ENCODE results near the gene ITGB4. TPM values are rescaled to one million over a fixed set of nuclear protein-coding genes. Genes with fewer than 3 reads are reported as not detected.

ITGB4 gene
- polyA plus RNA-seq, 2 of the 4 experiments (the other 2 are of a cell fraction): 20.6 to 37.4 TPM

DNA sequence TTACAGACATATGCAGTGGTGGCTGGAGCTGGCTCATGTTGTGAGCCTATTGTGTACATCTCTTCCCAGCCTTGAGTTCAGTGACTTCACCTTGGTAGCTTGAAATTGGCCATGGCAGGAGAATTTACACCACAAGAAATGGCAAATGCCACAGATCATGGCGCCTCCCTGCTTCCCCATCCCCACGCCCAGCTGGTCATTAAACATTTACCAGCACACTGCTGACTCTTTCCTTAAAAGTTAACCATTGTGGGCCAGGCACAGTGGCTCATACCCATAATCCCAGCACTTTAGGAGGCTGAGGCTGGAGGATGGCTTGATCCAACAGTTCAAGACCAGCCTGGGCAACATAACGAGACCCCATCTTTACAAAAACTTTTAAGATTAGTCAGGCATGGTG, 22.6 kb upstream of the ITGB4 start:
- CTCF ChIA-PET: interaction anchor here (0.9 to 2.0 kb wide), 3 partner anchors 8 to 66 kb away, joined by 3 to 8 read pairs (median 7); partner anchors contain the start of gene SMIM5
- H3K4me2 ChIP-seq: peak overlapping the region; percentile 60
- no peaks in the 10 kb centered on the region for H3K9me3 ChIP-seq
- TF ChIP-seq FOSL2 (IDR thresholded peaks at IDR 0.05) (no peak), FOSL2 (CRISPR knock-in tag; IDR thresholded peaks at IDR 0.05) (no peak)
- H3K4me3 ChIP-seq: no peak overlapping the region
- FAIRE-seq: no peak
- POLR2A ChIA-PET: no interaction called here
- peaks cover 92% of the 10 kb centered on the region for H3K4me1 ChIP-seq
- 50% methylated on average over 3 of the region's 3 CpGs for WGBS (ENCODE audit: missing lambda C conversion rate)
- peak overlapping the region; percentile 93 for H3K27ac ChIP-seq
- ATAC-seq: no peak
- DNase-seq (ENCODE audit: low read depth in 1 of 2, low spot score in 1 of 2): no peak

GRCh38 chr17:75701288-75701687, 20.0 kb upstream of the ITGB4 start:
- peak overlapping the region; percentile 7; the same call in 1 of the 3 replicates for H3K4me3 ChIP-seq
- CTCF ChIA-PET: interaction anchor here (7.5 to 9.9 kb wide), 2 partner anchors 19 to 47 kb away, joined by 108 to 116 read pairs; partner anchors contain the start of gene ITGB4

DNA sequence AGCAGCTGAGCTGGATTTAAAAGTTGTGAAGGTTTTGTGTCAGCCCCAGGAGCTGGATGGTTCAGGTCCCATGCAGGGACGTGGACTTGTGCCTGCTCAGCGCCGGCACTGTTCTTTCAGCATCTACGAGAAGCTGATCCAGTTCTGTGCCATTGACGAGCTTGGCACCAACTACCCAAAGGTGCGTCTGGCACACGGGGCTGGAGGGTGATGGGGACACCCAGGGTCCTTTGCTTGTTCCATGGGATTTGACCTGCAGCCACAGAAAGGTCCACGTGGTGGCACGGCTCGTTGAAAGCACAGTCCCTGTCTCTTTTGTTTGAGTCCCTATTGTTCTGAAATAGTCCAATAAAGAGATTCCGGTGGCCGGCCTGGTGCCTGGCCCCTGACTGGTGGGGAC, 18.1 kb upstream of the ITGB4 start:
- WGBS (ENCODE audit: missing lambda C conversion rate): 93% methylated on average over 12 of the region's 12 CpGs
- no peak for ATAC-seq
- Histone ChIP-seq H3K9me3 (no peaks in the 10 kb centered on the region), H3K4me3 (no peak overlapping the region), H3K4me1 (peaks cover 83% of the 10 kb centered on the region), H3K4me2 (no peak overlapping the region), H3K27ac (peak overlapping the region; percentile 93; a peak in 5 of 6 replicates)
- no peak for FAIRE-seq
- CTCF ChIA-PET: interaction anchor here (0.6 to 9.9 kb wide), 5 partner anchors 17 to 380 kb away, joined by 3 to 116 read pairs (median 4); partner anchors contain the start of genes ITGB4 and SMIM5
- TF ChIP-seq MAZ (IDR thresholded peaks at IDR 0.05; ENCODE audit: borderline replicate concordance, low read depth, low read length): no peak
- TF ChIP-seq HOXB5 (CRISPR knock-in tag; IDR thresholded peaks at IDR 0.05): no peak
- no peak for TF ChIP-seq PBX3 (IDR thresholded peaks at IDR 0.05)
- no peak for TF ChIP-seq FOSB (CRISPR knock-in tag; IDR thresholded peaks at IDR 0.05)
- no peak for TF ChIP-seq RARB (CRISPR knock-in tag; IDR thresholded peaks at IDR 0.05)
- no peak for TF ChIP-seq ZSCAN20 (CRISPR knock-in tag; IDR thresholded peaks at IDR 0.05)
- no peak for TF ChIP-seq KDM5A (IDR thresholded peaks at IDR 0.05)
- TF ChIP-seq, protein P1, sequence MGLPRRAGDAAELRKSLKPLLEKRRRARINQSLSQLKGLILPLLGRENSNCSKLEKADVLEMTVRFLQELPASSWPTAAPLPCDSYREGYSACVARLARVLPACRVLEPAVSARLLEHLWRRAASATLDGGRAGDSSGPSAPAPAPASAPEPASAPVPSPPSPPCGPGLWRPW (IDR thresholded peaks at IDR 0.05): no peak
- POLR2A ChIA-PET: interaction anchor here (0.9 kb wide), 1 partner anchor 77 kb away, joined by 3 read pairs; no protein-coding TSS in a partner anchor
- DNase-seq (ENCODE audit: low read depth in 1 of 2, low spot score in 1 of 2): no peak

More at GRCh38 chr17:75701288-75701687, 20.0 kb upstream of the ITGB4 start:
- no peak for ATAC-seq
- H3K4me2 ChIP-seq: peak overlapping the region; percentile 60
- DNase-seq (ENCODE audit: low read depth in 1 of 2, low spot score in 1 of 2): no peak
- no peak for FAIRE-seq
- 95% methylated on average over 10 of the region's 10 CpGs for WGBS (ENCODE audit: missing lambda C conversion rate)
- TF ChIP-seq EHF (CRISPR knock-in tag; IDR thresholded peaks at IDR 0.05) (no peak), JUNB (IDR thresholded peaks at IDR 0.05) (no peak), SREBF2 (IDR thresholded peaks at IDR 0.05) (no peak), NR3C1 (IDR thresholded peaks at IDR 0.05) (no peak)
- no peaks in the 10 kb centered on the region for H3K9me3 ChIP-seq
- POLR2A ChIA-PET: no interaction called here
- peaks cover 84% of the 10 kb centered on the region for H3K4me1 ChIP-seq
- peak overlapping the region; percentile 93 for H3K27ac ChIP-seq

- H3K4me2 ChIP-seq: no peak overlapping the region
- ChIA-PET CTCF (interaction anchor here (0.6 to 9.9 kb wide), 6 partner anchors 17 to 381 kb away, joined by 3 to 116 read pairs (median 16); partner anchors contain the start of genes ITGB4 and SMIM5), POLR2A (no interaction called here)
- no peaks in the 10 kb centered on the region for H3K9me3 ChIP-seq
- no peak overlapping the region for H3K4me3 ChIP-seq
- H3K27ac ChIP-seq: peak overlapping the region; percentile 93; a peak in 5 of 6 replicates
- TF ChIP-seq GATA3 (IDR thresholded peaks at IDR 0.05; ENCODE audit: borderline replicate concordance) (no peak), PBX3 (IDR thresholded peaks at IDR 0.05) (no peak), ZC3H11A (IDR thresholded peaks at IDR 0.05) (no peak), FOXS1 (CRISPR knock-in tag; IDR thresholded peaks at IDR 0.05) (no peak), RNF2 (IDR thresholded peaks at IDR 0.05; ENCODE audit: borderline replicate concordance, low read depth) (no peak), FOSL2 (IDR thresholded peaks at IDR 0.05) (no peak), FOSL2 (CRISPR knock-in tag; IDR thresholded peaks at IDR 0.05) (no peak), TP53 (CRISPR knock-in tag; IDR thresholded peaks at IDR 0.05) (no peak), SMC3 (IDR thresholded peaks at IDR 0.05) (no peak), HOXA7 (CRISPR knock-in tag; IDR thresholded peaks at IDR 0.05) (no peak), SREBF2 (IDR thresholded peaks at IDR 0.05) (no peak), BHLHE40 (IDR thresholded peaks at IDR 0.05; ENCODE audit: low read depth, low read length) (no peak), ZNF302 (CRISPR knock-in tag; IDR thresholded peaks at IDR 0.05) (no peak)
- TF ChIP-seq, protein P2, sequence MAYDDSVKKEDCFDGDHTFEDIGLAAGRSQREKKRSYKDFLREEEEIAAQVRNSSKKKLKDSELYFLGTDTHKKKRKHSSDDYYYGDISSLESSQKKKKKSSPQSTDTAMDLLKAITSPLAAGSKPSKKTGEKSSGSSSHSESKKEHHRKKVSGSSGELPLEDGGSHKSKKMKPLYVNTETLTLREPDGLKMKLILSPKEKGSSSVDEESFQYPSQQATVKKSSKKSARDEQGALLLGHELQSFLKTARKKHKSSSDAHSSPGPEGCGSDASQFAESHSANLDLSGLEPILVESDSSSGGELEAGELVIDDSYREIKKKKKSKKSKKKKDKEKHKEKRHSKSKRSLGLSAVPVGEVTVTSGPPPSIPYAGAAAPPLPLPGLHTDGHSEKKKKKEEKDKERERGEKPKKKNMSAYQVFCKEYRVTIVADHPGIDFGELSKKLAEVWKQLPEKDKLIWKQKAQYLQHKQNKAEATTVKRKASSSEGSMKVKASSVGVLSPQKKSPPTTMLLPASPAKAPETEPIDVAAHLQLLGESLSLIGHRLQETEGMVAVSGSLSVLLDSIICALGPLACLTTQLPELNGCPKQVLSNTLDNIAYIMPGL (CRISPR knock-in tag; IDR thresholded peaks at IDR 0.05; ENCODE audit: borderline replicate concordance): no peak
- TF ChIP-seq, protein P1 (IDR thresholded peaks at IDR 0.05): no peak
- DNase-seq (ENCODE audit: low read depth in 1 of 2, low spot score in 1 of 2): no peak
- 88% methylated on average over 9 of the region's 9 CpGs for WGBS (ENCODE audit: missing lambda C conversion rate)
- FAIRE-seq: no peak
- peaks cover 83% of the 10 kb centered on the region for H3K4me1 ChIP-seq
- no peak for ATAC-seq
Measured at GRCh38 chr17:75703591-75703990, 17.7 kb upstream of the ITGB4 start.
